HEK293 (cell line): ENCODE measurements around the gene GALNTL6.

ENCODE experiments used
- CTCF ChIA-PET: fragments of 350-600 bp; formaldehyde crosslinking; extraction: SDS; loops from one replicate; lab custom pipeline; 2021; ENCODE audit warnings: antibody characterized with exemption; lab: Yijun Ruan, JAX
- POLR2A ChIA-PET: fragments of 300-600 bp; formaldehyde crosslinking; extraction: SDS; loops from one replicate; lab custom pipeline; 2020; ENCODE audit warnings: antibody characterized with exemption, inconsistent platforms; lab: Yijun Ruan, JAX
- H3K27ac ChIP-seq: fragments of 200-500 bp; sonication (Bioruptor generic); 2 replicates; pipeline ENCODE4 v1.5.1; 2014; ENCODE audit warnings: low read depth, low read length, control low read depth, inconsistent platforms; ENCODE audit errors: extremely low read depth
- H3K36me3 ChIP-seq, 2 experiments: fragments of 200-500 bp in 1 of 2; sonication (Bioruptor generic) in 1 of 2; 1 replicate in 1 of 2; 2 replicates in 1 of 2; pipeline ENCODE4 v1.5.1; 2014 to 2017; ENCODE audit warnings: inconsistent platforms in 2 of 2, low read length in 2 of 2; ENCODE audit not compliant: control insufficient read depth in 2 of 2, insufficient read depth in 1 of 2
- H3K4me1 ChIP-seq: fragments of 200-500 bp; sonication (Bioruptor generic); 2 replicates; pipeline ENCODE4 v1.5.1; 2014; ENCODE audit warnings: mild to moderate bottlenecking, low read length, inconsistent platforms; ENCODE audit not compliant: control insufficient read depth, insufficient read depth
- H3K4me3 ChIP-seq: 2 replicates; pipeline ENCODE4 v1.5.1; 2011; ENCODE audit warnings: low read depth, mild to moderate bottlenecking, control low read depth, low read length, moderate library complexity
- H3K9me3 ChIP-seq: fragments of 200-500 bp; sonication (Bioruptor generic); 2 replicates; pipeline ENCODE4 v1.5.1; 2014; ENCODE audit warnings: low read depth, low read length, inconsistent platforms; ENCODE audit not compliant: control insufficient read depth, insufficient read depth
- GFI1B ChIP-seq: fragments of 450-650 bp; formaldehyde crosslinking; IDR thresholded peaks from 2 replicates; pipeline ENCODE4 v1.5.1; 2016; ENCODE audit warnings: missing biosample characterization, missing genetic modification characterization
- IKZF3 ChIP-seq: fragments of 450-650 bp; IDR thresholded peaks from 2 replicates; pipeline ENCODE4 v1.5.0; 2018; ENCODE audit warnings: missing biosample characterization, mild to moderate bottlenecking, missing genetic modification characterization, moderate library complexity
- ZNF157 ChIP-seq: fragments of 450-650 bp; formaldehyde crosslinking; IDR thresholded peaks from 2 replicates; pipeline ENCODE4 v1.5.1; 2016; ENCODE audit warnings: missing biosample characterization, missing genetic modification characterization
- ZNF169 ChIP-seq: fragments of 450-650 bp; formaldehyde crosslinking; IDR thresholded peaks from 2 replicates; pipeline ENCODE4 v1.5.1; 2016; ENCODE audit warnings: missing biosample characterization, missing genetic modification characterization
- ZNF311 ChIP-seq: fragments of 450-650 bp; formaldehyde crosslinking; IDR thresholded peaks from 2 replicates; pipeline ENCODE4 v1.5.1; 2017; ENCODE audit warnings: missing biosample characterization, missing genetic modification characterization, borderline replicate concordance
- ZNF350 ChIP-seq: fragments of 450-650 bp; formaldehyde crosslinking; IDR thresholded peaks from 2 replicates; pipeline ENCODE4 v1.5.0; 2017; ENCODE audit warnings: missing biosample characterization, mild to moderate bottlenecking, missing genetic modification characterization
- ZNF423 ChIP-seq: fragments of 450-650 bp; formaldehyde crosslinking; IDR thresholded peaks from 2 replicates; pipeline ENCODE4 v1.5.1; 2016; ENCODE audit warnings: missing biosample characterization, missing genetic modification characterization
- ZNF600 ChIP-seq: fragments of 450-650 bp; formaldehyde crosslinking; IDR thresholded peaks from 2 replicates; pipeline ENCODE4 v1.5.1; 2016; ENCODE audit warnings: missing biosample characterization, missing genetic modification characterization
- ZNF623 ChIP-seq: fragments of 450-650 bp; formaldehyde crosslinking; IDR thresholded peaks from 2 replicates; pipeline ENCODE4 v1.5.1; 2016; ENCODE audit warnings: missing biosample characterization, missing genetic modification characterization
- ZNF626 ChIP-seq: fragments of 450-650 bp; sonication (Bioruptor Pico); formaldehyde crosslinking; IDR thresholded peaks from 2 replicates; pipeline ENCODE4 v1.5.1; 2018; ENCODE audit warnings: missing biosample characterization, missing genetic modification characterization, inconsistent platforms
- ZNF837 ChIP-seq: fragments of 450-650 bp; formaldehyde crosslinking; IDR thresholded peaks from 2 replicates; pipeline ENCODE4 v1.5.1; 2016; ENCODE audit warnings: missing biosample characterization, missing genetic modification characterization
- TF ChIP-seq, protein P1 (sequence below): fragments of 450-650 bp; formaldehyde crosslinking; IDR thresholded peaks from 2 replicates; pipeline ENCODE4 v1.5.1; 2017; ENCODE audit warnings: missing biosample characterization, missing genetic modification characterization
- TF ChIP-seq, protein P2 (sequence below): fragments of 450-650 bp; formaldehyde crosslinking; IDR thresholded peaks from 2 replicates; pipeline ENCODE4 v1.5.1; 2016; ENCODE audit warnings: missing biosample characterization, missing genetic modification characterization
- TF ChIP-seq, protein P3 (sequence below): fragments of 450-650 bp; formaldehyde crosslinking; IDR thresholded peaks from 2 replicates; pipeline ENCODE4; 2016; ENCODE audit warnings: missing biosample characterization, missing genetic modification characterization
- TF ChIP-seq, protein P4 (sequence below): fragments of 450-650 bp; IDR thresholded peaks from 2 replicates; pipeline ENCODE4 v1.5.1; 2018; ENCODE audit warnings: missing biosample characterization, missing genetic modification characterization
- TF ChIP-seq, protein P5 (sequence below): fragments of 450-650 bp; formaldehyde crosslinking; IDR thresholded peaks from 2 replicates; pipeline ENCODE4 v1.5.1; 2016; ENCODE audit warnings: missing biosample characterization, missing genetic modification characterization
- TF ChIP-seq, protein P6 (sequence below): fragments of 450-650 bp; formaldehyde crosslinking; IDR thresholded peaks from 2 replicates; pipeline ENCODE4 v1.5.1; 2016; ENCODE audit warnings: missing biosample characterization, missing genetic modification characterization
- TF ChIP-seq, protein P7 (sequence below): fragments of 450-650 bp; formaldehyde crosslinking; IDR thresholded peaks from 2 replicates; pipeline ENCODE4 v1.5.1; 2017; ENCODE audit warnings: missing biosample characterization, missing genetic modification characterization

The GALNTL6 gene

DNA sequence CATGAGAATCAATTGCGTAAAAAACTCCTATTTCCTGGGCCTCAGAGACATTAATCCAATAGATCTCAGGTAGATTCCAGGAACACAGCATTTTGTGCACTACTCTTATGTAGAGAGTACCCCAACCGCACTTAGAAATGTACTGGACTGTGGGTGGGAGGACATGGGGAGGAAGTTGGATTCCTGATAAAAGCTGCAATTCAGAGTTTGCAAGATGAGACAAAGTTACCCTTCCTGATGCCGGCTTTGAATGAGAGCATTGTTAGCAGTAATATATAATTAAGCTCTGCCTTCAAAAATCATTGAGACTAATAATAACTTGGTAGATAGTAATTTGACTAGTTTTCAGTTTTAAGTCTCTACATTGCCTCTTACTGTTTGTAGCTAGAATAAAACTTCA is 1032.1 kb downstream of the GALNTL6 start:
- TF ChIP-seq ZNF350 (tag by site-specific recombination) (no peak), ZNF169 (tag by site-specific recombination) (no peak), ZNF837 (tag by site-specific recombination) (no peak), GFI1B (tag by site-specific recombination) (no peak), IKZF3 (no peak), ZNF311 (no peak), ZNF157 (tag by site-specific recombination) (no peak), ZNF626 (no peak), ZNF600 (tag by site-specific recombination) (no peak), ZNF423 (tag by site-specific recombination) (no peak), ZNF623 (no peak)
- TF ChIP-seq, protein P1, sequence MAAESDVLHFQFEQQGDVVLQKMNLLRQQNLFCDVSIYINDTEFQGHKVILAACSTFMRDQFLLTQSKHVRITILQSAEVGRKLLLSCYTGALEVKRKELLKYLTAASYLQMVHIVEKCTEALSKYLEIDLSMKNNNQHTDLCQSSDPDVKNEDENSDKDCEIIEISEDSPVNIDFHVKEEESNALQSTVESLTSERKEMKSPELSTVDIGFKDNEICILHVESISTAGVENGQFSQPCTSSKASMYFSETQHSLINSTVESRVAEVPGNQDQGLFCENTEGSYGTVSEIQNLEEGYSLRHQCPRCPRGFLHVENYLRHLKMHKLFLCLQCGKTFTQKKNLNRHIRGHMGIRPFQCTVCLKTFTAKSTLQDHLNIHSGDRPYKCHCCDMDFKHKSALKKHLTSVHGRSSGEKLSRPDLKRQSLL (tag by site-specific recombination), result no peak
- TF ChIP-seq, protein P2, sequence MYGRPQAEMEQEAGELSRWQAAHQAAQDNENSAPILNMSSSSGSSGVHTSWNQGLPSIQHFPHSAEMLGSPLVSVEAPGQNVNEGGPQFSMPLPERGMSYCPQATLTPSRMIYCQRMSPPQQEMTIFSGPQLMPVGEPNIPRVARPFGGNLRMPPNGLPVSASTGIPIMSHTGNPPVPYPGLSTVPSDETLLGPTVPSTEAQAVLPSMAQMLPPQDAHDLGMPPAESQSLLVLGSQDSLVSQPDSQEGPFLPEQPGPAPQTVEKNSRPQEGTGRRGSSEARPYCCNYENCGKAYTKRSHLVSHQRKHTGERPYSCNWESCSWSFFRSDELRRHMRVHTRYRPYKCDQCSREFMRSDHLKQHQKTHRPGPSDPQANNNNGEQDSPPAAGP (tag by site-specific recombination), result no peak
- TF ChIP-seq, protein P3, sequence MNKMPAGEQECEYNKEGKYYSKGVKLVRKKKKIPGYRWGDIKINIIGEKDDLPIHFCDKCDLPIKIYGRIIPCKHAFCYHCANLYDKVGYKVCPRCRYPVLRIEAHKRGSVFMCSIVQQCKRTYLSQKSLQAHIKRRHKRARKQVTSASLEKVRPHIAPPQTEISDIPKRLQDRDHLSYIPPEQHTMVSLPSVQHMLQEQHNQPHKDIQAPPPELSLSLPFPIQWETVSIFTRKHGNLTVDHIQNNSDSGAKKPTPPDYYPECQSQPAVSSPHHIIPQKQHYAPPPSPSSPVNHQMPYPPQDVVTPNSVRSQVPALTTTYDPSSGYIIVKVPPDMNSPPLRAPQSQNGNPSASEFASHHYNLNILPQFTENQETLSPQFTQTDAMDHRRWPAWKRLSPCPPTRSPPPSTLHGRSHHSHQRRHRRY (tag by site-specific recombination), result no peak
- TF ChIP-seq, protein P4, sequence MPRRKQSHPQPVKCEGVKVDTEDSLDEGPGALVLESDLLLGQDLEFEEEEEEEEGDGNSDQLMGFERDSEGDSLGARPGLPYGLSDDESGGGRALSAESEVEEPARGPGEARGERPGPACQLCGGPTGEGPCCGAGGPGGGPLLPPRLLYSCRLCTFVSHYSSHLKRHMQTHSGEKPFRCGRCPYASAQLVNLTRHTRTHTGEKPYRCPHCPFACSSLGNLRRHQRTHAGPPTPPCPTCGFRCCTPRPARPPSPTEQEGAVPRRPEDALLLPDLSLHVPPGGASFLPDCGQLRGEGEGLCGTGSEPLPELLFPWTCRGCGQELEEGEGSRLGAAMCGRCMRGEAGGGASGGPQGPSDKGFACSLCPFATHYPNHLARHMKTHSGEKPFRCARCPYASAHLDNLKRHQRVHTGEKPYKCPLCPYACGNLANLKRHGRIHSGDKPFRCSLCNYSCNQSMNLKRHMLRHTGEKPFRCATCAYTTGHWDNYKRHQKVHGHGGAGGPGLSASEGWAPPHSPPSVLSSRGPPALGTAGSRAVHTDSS (tag by site-specific recombination), result no peak
- TF ChIP-seq, protein P5, sequence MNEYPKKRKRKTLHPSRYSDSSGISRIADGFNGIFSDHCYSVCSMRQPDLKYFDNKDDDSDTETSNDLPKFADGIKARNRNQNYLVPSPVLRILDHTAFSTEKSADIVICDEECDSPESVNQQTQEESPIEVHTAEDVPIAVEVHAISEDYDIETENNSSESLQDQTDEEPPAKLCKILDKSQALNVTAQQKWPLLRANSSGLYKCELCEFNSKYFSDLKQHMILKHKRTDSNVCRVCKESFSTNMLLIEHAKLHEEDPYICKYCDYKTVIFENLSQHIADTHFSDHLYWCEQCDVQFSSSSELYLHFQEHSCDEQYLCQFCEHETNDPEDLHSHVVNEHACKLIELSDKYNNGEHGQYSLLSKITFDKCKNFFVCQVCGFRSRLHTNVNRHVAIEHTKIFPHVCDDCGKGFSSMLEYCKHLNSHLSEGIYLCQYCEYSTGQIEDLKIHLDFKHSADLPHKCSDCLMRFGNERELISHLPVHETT (tag by site-specific recombination), result no peak
- TF ChIP-seq, protein P6, sequence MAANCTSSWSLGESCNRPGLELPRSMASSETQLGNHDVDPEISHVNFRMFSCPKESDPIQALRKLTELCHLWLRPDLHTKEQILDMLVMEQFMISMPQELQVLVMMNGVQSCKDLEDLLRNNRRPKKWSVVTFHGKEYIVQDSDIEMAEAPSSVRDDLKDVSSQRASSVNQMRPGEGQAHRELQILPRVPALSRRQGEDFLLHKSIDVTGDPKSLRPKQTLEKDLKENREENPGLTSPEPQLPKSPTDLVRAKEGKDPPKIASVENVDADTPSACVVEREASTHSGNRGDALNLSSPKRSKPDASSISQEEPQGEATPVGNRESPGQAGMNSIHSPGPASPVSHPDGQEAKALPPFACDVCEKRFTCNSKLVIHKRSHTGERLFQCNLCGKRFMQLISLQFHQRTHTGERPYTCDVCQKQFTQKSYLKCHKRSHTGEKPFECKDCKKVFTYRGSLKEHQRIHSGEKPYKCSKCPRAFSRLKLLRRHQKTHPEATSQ (tag by site-specific recombination), result no peak
- TF ChIP-seq, protein P7, sequence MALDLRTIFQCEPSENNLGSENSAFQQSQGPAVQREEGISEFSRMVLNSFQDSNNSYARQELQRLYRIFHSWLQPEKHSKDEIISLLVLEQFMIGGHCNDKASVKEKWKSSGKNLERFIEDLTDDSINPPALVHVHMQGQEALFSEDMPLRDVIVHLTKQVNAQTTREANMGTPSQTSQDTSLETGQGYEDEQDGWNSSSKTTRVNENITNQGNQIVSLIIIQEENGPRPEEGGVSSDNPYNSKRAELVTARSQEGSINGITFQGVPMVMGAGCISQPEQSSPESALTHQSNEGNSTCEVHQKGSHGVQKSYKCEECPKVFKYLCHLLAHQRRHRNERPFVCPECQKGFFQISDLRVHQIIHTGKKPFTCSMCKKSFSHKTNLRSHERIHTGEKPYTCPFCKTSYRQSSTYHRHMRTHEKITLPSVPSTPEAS (tag by site-specific recombination), result no peak
- POLR2A ChIA-PET, result no interaction called here
- Histone ChIP-seq H3K4me1 (no peaks in the 10 kb centered on the region), H3K36me3 (no peaks in the 10 kb centered on the region), H3K27ac (no peak overlapping the region), H3K9me3 (no peaks in the 10 kb centered on the region), H3K4me3 (no peak overlapping the region)
- CTCF ChIA-PET, result interaction anchor here (0.7 kb wide), 1 partner anchor 101 kb away, joined by 3 read pairs; no protein-coding TSS in a partner anchor
